GM19438 (cell line): ENCODE results near the gene NAP1L5.
A peak's percentile ranks its signal among the peaks of the same experiment; 100 is the strongest.

Experiments used
- ATAC-seq: cut with Tn5 transposase; IDR thresholded peaks from one replicate; pipeline ENCODE4 v1.9.1; 2021; ENCODE audit warnings: low read depth; ENCODE audit not compliant: unreplicated experiment

NAP1L5 gene

GRCh38 chr4:88661739-88662138 is 35.9 kb downstream of the NAP1L5 start:
- no peak for ATAC-seq

- no peak for ATAC-seq
Measured at GRCh38 chr4:88660446-88661294, 37.0 kb downstream of the NAP1L5 start.

GRCh38 chr4:88659890-88660208 is 37.8 kb downstream of the NAP1L5 start:
- no peak for ATAC-seq

GRCh38 chr4:88659055-88659889 is 38.4 kb downstream of the NAP1L5 start:
- peak; percentile 76 for ATAC-seq

GRCh38 chr4:88655226-88655625 is 42.4 kb downstream of the NAP1L5 start:
- ATAC-seq, result no peak

GRCh38 chr4:88653371-88653946 is 44.2 kb downstream of the NAP1L5 start:
- no peak for ATAC-seq

GRCh38 chr4:88649716-88650115 is 47.9 kb downstream of the NAP1L5 start:
- ATAC-seq, result no peak

- ATAC-seq, result no peak
Measured at GRCh38 chr4:88646528-88647280, 50.9 kb downstream of the NAP1L5 start.

GRCh38 chr4:88645994-88646393 is 51.6 kb downstream of the NAP1L5 start:
- no peak for ATAC-seq
